GM12801 (cell line): Measurements from ENCODE around the gene ZNF883.

ENCODE experiments used
- CTCF ChIP-seq: IDR thresholded peaks from one replicate; pipeline ENCODE4 v1.5.1; 2011; ENCODE audit warnings: control low read depth; ENCODE audit not compliant: insufficient read length; ENCODE audit errors: extremely low read depth

Gene ZNF883

GRCh38 chr9:112913326-112913725, 98.7 kb downstream of the ZNF883 start:
- TF ChIP-seq CTCF: no peak

GRCh38 chr9:112912636-112913035, 99.4 kb downstream of the ZNF883 start:
- TF ChIP-seq CTCF: no peak

GRCh38 chr9:112911736-112912135, 100.3 kb downstream of the ZNF883 start:
- TF ChIP-seq CTCF: no peak
